ENCODE results near the gene FAM118B.

The FAM118B gene

GRCh38 chr11:126186708-126187529 lies 24.7 kb upstream of the FAM118B start:
- no peak for DNase-seq

DNA sequence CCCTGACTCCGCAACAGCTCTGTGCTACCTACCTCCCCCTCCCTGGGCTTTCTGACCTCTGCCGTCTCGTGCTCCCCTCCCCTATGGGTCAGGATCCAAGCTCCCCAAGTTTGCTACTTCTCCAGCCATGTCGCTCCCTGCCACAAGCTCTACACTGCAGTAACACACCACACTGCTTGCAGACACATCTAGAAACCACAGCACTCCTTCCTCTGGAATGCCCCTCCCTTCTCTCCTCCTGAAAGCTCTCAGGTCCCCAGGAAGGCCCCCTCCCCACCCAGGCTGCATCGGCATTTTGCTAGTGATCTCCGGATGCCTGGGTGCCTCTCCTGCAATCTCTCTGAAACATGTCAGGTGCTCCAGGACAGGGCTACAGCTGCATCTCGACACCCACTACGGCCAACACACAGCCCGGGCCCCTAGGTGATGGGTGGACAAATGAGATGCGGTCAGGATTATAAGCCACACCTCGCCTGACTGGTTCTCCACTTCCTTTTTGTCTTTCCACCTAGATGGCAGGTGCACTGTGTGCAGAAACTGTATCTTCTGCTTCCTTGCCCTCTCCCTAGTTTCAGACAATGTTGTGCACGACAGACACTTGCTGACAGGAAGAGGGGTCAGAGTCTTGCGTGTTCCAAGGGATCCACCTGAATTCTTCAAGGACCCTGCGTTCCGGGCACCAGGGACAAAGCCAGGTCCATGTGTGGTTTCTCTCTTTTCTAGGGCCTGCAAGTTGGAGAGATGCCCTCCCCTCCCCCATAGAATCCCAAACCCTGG lies 23.1 kb upstream of the FAM118B start:
- DNase-seq: no peak

- no peak for DNase-seq
Observed at GRCh38 chr11:126189109-126189929, 22.3 kb upstream of the FAM118B start.

GRCh38 chr11:126190792-126191191 lies 20.8 kb upstream of the FAM118B start:
- DNase-seq: no peak

- DNase-seq: no peak
Observed at GRCh38 chr11:126191379-126192073, 20.1 kb upstream of the FAM118B start.

GRCh38 chr11:126192361-126192760 lies 19.2 kb upstream of the FAM118B start:
- no peak for DNase-seq

GRCh38 chr11:126193038-126193478 lies 18.5 kb upstream of the FAM118B start:
- no peak for DNase-seq

- peak; percentile 41 for DNase-seq
Observed at GRCh38 chr11:126194121-126194543, 17.4 kb upstream of the FAM118B start.

DNA sequence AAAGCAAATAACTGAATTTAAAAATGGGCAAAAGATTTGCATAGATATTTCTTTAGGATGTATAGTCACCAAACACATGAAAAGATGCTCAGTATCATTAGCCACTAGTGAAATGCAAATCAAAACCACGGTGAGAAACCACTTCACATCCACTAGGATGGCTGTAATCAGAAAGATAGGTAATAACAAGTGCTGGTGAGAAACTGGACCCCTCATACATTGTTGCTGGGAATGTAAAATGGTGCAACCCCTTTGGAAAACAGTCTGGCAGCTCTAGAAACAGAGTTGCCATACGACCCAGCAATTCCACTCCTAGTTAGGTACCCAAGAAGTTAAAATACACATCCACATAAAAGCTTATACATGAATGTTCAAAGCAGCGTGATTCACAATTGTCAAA lies 16.5 kb upstream of the FAM118B start:
- DNase-seq: no peak

- no peak for DNase-seq
Observed at GRCh38 chr11:126197277-126197939, 14.2 kb upstream of the FAM118B start.

DNA sequence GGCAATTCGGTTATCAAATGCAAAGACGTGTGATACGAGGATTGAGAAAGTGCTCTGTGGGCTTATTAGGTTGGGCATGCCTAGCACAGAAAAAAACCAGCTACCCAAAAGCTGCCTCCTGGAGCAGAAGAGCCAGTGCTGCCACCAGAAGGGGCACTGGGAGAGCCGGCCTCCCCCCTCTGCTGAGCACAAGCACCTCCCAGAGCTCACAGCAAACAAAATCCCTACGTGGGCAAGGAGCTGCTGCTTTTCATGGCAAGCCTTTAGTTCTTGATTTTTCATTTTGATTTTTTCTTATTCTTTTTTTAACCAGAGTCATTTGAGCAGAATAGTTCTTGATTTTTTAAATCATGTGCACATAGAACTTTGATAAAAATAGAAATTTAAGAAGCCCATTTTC lies 12.9 kb upstream of the FAM118B start:
- no peak for DNase-seq

GRCh38 chr11:126202646-126203359 lies 8.8 kb upstream of the FAM118B start:
- DNase-seq: no peak

- no peak for DNase-seq
Observed at GRCh38 chr11:126205359-126205758, 6.2 kb upstream of the FAM118B start.

- DNase-seq: no peak
Observed at GRCh38 chr11:126207896-126208295, 3.7 kb upstream of the FAM118B start.

- no peak for DNase-seq
Observed at GRCh38 chr11:126210871-126211235, 729 bp upstream of the FAM118B start.

- no peak for DNase-seq
Observed at GRCh38 chr11:126212089-126212660, 593 bp downstream of the FAM118B start.

DNA sequence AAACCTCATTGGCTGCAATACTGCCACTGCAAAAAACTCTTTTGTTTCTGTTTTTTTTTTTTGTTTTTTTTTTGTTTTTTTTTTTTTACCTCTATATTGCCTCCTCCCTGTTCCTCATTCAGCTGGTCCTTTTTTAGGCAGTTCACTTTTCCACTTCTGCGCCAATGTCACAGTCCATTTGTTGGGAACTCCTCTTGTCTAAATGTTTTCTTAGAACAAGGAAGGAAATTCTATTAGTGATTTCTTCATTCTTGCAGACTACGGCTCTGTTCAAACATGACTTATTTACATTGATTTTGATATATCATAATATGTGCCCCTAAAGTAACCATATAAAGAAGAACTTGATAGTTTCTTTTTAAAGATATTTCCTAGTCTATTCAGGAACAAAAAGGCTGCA lies 2.9 kb downstream of the FAM118B start:
- no peak for DNase-seq

DNA sequence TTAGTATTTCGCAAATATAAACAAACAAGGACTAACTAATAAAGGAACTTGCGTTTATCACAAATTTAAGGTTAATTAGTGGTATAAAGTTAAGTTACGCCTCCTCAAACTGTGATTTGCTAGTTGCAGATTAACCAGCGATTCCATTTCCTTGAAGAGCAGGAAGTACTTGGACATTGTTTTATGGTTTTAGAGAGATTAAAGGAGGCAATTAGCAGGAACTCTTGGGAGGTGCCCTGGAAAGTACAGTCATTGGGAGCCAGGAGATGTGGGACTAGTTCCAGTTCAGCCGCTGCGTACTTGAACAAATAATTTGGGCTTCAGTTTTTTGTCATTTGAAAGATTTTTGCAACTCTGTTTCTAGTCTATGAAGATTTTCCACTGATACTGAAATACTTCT lies 3.3 kb downstream of the FAM118B start:
- no peak for DNase-seq

DNA sequence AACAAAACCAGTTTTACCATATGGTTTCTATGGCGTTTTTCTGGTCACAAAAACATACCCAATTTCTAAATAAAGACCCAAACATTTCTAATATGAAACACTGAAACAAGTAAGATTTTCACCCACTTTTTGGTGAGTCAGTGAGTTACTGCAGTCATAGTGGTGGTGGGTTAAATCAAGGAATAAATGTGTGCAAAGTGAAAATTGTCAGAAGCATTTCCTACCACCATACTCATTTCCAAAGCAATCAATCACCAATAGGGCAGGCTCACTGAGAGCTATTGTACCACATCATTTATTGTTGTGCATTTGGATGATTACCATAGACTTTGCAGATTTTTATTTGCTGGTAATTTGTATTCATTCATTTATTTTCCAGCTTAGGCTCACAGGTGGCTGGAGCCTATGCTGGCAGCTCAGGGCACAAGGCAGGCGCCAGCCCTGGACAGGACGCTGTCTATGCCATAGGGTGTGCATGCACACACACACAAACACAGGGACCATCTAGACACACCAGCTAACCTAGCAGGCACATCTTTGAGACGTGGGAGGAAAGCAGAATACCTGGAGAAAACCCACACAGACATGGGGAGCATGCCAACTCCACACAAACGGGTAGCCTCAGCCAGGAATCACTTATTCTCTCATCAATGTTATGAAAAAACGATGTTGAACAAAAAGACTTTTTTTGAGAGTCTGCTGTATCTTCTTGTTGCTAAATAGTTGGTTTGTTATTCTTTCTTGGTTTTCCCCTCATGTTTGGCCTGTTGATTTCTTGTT lies 5.1 kb downstream of the FAM118B start:
- no peak for DNase-seq

DNA sequence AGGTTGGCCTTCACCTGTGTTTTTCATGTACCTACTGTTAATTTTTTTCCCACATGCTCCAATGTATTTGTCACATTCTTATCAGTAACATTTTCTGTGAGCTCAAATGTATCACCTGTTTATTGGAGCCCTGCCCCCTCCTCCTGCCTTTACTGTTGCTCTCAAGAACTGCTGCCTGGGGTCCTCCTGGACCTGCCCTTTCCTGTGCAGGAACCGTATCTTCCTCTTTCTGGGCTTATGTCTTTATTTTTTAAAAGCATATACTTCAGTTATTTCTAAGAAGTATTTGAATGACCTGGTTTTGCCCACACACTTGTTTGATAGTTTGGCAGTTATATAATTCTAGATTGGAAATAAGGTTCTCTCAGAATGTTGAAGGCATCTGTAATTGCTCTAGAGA lies 5.9 kb downstream of the FAM118B start:
- DNase-seq: no peak

All from NCI-H2029 treated with DMSO at 0.1 percent for 48 hours (cell line).